NCI-H2196 (cell line): ENCODE results near the gene ROR1.
A peak's percentile ranks its signal among the peaks of the same experiment; 100 is the strongest.
"Not testable (repeated sequence)": the region's sequence is repeated elsewhere in the genome, so short reads cannot be mapped to it uniquely, and the experiment has no call there.

ENCODE experiments used
- DNase-seq: peaks from one replicate; lab custom pipeline; 2025; ENCODE audit not compliant: unreplicated experiment; lab: John Stamatoyannopoulos, UW

ROR1 gene

GRCh38 chr1:63821091-63822005, 47.5 kb downstream of the ROR1 start:
- DNase-seq, result no peak

- DNase-seq, result no peak
Observed at GRCh38 chr1:63822540-63822939, 48.7 kb downstream of the ROR1 start.

- no peak for DNase-seq
Observed at GRCh38 chr1:63824451-63824850, 50.6 kb downstream of the ROR1 start.

GRCh38 chr1:63825111-63825510, 51.3 kb downstream of the ROR1 start:
- no peak for DNase-seq

GRCh38 chr1:63826246-63826861, 52.5 kb downstream of the ROR1 start:
- not testable (repeated sequence) for DNase-seq

- no peak for DNase-seq
Observed at GRCh38 chr1:63827411-63828321, 53.8 kb downstream of the ROR1 start.

- DNase-seq, result no peak
Observed at GRCh38 chr1:63828322-63829044, 54.7 kb downstream of the ROR1 start.

- no peak for DNase-seq
Observed at GRCh38 chr1:63829349-63830327, 55.8 kb downstream of the ROR1 start.

- no peak for DNase-seq
Observed at GRCh38 chr1:63831409-63831808, 57.6 kb downstream of the ROR1 start.

GRCh38 chr1:63833363-63834119, 59.7 kb downstream of the ROR1 start:
- DNase-seq, result no peak

- DNase-seq, result peak; percentile 21
Observed at GRCh38 chr1:63835128-63835527, 61.3 kb downstream of the ROR1 start.

GRCh38 chr1:63836374-63836773, 62.6 kb downstream of the ROR1 start:
- no peak for DNase-seq

- no peak for DNase-seq
Observed at GRCh38 chr1:63836830-63837229, 63.0 kb downstream of the ROR1 start.

GRCh38 chr1:63843010-63843409, 69.2 kb downstream of the ROR1 start:
- no peak for DNase-seq

GRCh38 chr1:63843884-63844283, 70.1 kb downstream of the ROR1 start:
- no peak for DNase-seq

GRCh38 chr1:63845346-63845745, 71.5 kb downstream of the ROR1 start:
- no peak for DNase-seq

- DNase-seq, result peak; percentile 74
Observed at GRCh38 chr1:63847308-63847910, 73.6 kb downstream of the ROR1 start.

GRCh38 chr1:63848733-63849132, 74.9 kb downstream of the ROR1 start:
- no peak for DNase-seq
